ENCODE measurements around the gene ZFPL1. TPM values are rescaled to one million over a fixed set of nuclear protein-coding genes. Genes with fewer than 3 reads are reported as not detected.
A peak's percentile ranks its signal among the peaks of the same experiment; 100 is the strongest.

Gene ZFPL1
- total RNA-seq, 4 donors from 2014 or later, result 45.8 to 72.3 (median 54.8) TPM

DNA sequence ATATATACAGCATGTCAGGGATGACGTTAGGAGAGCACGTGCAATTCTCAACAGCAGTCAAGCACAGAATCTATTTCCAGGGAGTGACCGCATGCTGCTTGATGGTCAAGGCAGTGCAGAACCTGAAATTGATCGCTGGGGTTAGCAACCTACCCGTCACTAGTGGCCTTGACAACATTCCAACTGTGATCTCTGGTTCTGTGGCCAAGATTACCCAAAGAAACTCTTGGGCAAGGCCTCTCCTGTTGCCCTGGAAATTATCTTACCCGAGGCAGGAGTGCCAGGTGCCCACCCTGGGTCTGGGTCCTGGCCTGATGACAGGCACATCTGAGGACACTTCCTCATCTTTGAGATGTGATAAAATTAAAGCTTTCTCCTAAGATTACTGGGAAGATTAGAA, 29.8 kb downstream of the ZFPL1 start:
- no peak for TF ChIP-seq POLR2A (IDR thresholded peaks at IDR 0.05)
- TF ChIP-seq, protein P1, sequence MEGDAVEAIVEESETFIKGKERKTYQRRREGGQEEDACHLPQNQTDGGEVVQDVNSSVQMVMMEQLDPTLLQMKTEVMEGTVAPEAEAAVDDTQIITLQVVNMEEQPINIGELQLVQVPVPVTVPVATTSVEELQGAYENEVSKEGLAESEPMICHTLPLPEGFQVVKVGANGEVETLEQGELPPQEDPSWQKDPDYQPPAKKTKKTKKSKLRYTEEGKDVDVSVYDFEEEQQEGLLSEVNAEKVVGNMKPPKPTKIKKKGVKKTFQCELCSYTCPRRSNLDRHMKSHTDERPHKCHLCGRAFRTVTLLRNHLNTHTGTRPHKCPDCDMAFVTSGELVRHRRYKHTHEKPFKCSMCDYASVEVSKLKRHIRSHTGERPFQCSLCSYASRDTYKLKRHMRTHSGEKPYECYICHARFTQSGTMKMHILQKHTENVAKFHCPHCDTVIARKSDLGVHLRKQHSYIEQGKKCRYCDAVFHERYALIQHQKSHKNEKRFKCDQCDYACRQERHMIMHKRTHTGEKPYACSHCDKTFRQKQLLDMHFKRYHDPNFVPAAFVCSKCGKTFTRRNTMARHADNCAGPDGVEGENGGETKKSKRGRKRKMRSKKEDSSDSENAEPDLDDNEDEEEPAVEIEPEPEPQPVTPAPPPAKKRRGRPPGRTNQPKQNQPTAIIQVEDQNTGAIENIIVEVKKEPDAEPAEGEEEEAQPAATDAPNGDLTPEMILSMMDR (IDR thresholded peaks at IDR 0.05), result no peak
- intact Hi-C loops (cut with DNase I; ENCODE audit: low total_unique reads), result loop anchor here (5.0 kb wide), 1 partner anchor 267 kb away; no protein-coding TSS in a partner anchor
- no peak for DNase-seq (ENCODE audit: low spot score in 2 of 2)
- WGBS, 2 donors, result 71 to 78% methylated on average over 6 of the region's 6 CpGs
- H3K4me3 ChIP-seq (ENCODE audit: low read depth, poor library complexity, severe bottlenecking), result no peak overlapping the region

DNA sequence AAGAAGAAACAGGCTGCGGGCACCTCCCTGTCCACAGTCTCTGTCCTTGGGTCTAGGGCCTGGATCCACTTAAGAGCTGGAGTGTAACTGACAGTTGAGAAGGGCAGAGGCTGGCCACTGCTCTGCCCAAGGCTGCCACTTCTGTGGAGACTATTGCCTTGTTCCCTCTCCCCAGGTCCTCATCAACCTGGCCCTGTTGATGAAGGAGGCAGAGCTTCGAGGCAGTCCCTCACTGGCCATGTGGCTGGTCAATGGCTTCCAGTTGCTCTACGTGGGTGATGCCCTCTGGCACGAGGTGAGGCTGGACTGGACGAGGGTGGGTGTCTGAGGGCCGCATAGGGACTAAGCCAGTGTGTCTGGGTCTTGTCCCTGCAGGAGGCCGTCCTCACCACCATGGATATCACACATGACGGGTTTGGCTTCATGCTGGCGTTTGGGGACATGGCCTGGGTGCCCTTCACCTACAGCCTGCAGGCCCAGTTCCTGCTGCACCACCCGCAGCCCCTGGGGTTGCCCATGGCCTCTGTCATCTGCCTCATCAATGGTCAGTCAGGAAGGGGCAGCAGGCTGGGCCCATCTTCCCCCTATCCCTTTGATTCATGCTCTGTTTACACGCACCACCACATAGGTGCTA, 30.6 kb downstream of the ZFPL1 start:
- no peak for DNase-seq (ENCODE audit: low spot score in 2 of 2)
- H3K4me3 ChIP-seq (ENCODE audit: low read depth, poor library complexity, severe bottlenecking), result no peak overlapping the region
- TF ChIP-seq, protein P1 (IDR thresholded peaks at IDR 0.05), result no peak
- TF ChIP-seq POLR2A (IDR thresholded peaks at IDR 0.05), result no peak
- WGBS, 2 donors, result 86 to 95% methylated on average over 9 to 10 of the region's 11 CpGs
- intact Hi-C loops (cut with DNase I; ENCODE audit: low total_unique reads), result loop anchor here (5.0 kb wide), 1 partner anchor 267 kb away; no protein-coding TSS in a partner anchor

DNA sequence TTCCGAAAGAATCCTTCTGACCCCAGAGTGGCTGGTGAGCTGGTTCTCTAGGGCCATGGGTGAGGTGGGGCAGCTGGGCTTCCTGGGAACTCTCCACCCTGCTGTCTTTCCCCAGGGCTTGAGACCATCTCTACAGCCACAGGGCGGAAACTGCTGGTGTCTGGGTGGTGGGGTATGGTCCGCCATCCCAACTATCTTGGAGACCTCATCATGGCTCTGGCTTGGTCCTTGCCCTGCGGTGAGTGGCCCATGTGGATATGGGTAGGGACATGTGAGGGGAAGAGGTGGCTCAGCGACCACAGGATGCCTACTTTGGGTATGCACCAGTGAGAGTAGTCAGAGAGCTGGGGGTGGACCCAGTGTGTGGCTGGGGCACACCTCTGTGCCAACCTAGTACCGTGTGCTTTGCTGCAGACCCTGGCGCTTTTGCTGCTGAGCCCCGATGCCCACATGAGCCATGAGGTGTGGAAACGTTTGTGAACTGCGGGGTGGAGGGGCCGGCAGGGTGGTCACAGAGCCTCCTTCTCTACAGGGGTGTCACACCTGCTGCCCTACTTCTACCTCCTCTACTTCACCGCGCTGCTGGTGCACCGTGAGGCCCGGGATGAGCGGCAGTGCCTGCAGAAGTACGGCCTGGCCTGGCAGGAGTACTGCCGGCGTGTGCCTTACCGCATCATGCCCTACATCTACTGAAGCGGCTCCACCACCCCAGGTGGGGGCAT, 31.5 kb downstream of the ZFPL1 start:
- no peak for DNase-seq (ENCODE audit: low spot score in 2 of 2)
- no peak overlapping the region for H3K4me3 ChIP-seq (ENCODE audit: low read depth, poor library complexity, severe bottlenecking)
- 89 to 90% methylated on average over 21 of the region's 21 CpGs for WGBS, 2 donors
- intact Hi-C loops (cut with DNase I; ENCODE audit: low total_unique reads), result no loop called here
- TF ChIP-seq, protein P1 (IDR thresholded peaks at IDR 0.05), result no peak
- no peak for TF ChIP-seq POLR2A (IDR thresholded peaks at IDR 0.05)

DNA sequence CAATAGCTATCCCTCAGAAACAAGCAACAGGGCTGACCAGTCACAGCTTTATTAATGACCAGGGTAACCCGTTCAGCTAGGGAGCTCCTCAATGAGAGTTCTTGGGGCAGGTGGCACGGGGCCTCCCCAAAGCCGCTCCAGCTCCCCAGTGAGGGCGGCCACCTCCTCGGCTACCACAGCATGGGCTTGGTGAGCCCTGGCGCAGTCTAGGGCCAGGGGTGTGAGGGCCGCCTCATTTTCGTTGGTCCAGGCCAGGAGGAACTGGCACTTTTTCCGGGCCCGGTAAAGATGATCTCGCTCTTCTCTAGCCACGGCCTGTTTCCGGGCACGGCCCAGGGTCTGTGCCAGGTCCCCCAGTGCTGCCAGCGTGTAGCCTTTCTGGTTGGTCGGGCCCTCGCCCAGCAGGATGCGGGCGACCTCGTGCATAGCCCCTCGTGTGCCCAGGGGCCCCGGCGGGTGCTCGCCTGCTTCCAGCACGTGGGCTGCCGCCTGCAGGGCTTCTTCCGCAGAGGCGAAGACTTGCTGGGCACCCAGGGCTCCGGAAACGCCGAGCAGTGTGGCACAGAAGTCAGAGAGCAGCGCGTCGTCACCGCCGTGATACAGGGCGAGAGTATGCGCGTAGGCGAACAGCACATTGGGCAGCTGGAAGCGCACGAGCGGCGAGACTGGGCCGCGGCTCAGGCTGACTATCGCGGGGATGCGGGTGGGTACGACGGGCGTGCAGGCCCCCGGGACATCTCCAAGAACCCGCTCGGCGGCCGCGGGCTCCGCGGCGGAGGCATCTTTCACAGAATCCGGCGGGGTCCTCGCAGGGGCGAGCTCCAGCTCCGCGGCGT, 32.6 kb downstream of the ZFPL1 start:
- intact Hi-C loops (cut with DNase I; ENCODE audit: low total_unique reads), result no loop called here
- WGBS, 2 donors, result 15 to 73% methylated on average over 9 to 63 of the region's 68 CpGs
- no peak for DNase-seq (ENCODE audit: low spot score in 2 of 2)
- peak overlapping the region; percentile 81 for H3K4me3 ChIP-seq (ENCODE audit: low read depth, poor library complexity, severe bottlenecking)
- TF ChIP-seq, protein P1 (IDR thresholded peaks at IDR 0.05), result no peak
- no peak for TF ChIP-seq POLR2A (IDR thresholded peaks at IDR 0.05)

DNA sequence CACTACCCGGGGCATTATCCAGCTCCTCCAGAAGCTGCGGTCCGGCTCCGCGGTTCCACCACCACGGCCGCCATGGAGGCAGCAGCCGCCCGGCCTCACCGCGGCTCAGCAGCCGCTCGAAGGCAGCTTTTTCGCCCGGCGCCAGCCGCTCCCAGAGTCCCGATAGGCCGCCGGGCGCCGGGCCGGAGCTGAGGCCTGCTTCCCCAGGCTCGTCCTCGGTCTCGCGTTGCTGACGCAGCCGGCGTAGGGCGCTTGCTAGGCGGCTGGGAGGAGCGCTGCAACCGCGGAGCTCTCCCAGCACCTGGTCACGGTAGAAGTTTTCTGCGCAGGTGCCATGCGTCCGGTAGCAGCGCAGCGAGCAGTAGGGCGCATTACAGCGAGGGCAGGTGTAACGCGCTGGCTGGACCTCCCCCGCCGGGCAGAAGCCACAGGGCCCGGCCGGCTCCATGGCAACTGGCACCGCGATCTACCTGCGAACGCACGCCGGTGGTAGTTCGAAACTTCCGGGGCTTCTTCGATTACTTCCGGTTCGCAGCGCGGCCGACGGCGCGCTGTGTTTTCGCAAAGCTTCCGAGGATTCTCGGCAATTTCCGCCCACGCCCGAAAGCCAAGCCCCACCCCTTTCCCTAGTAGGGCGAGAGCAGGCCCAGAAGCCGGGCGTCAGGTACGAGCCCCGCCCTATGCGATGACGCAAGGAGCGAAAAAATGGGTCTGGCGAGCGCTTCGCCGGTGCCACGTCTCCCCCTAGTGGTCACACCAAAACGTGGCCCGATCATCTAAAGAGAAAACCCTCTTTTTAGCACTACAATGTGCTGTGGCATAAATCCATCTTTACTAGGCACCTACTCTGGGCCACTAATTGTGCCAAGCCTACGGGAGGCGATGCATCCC, 33.4 kb downstream of the ZFPL1 start, which contains the start of gene ZNHIT2:
Gene ZNHIT2, minus strand, starts transcription at position 496 of the 891 bp plus-strand sequence. Its CDS starts 48 bp downstream, at position 448.
- intact Hi-C loops (cut with DNase I; ENCODE audit: low total_unique reads), result no loop called here
- TF ChIP-seq, protein P1 (IDR thresholded peaks at IDR 0.05), result peak in 1 of 3 donors; percentile 82
- no peak for TF ChIP-seq POLR2A (IDR thresholded peaks at IDR 0.05)
- DNase-seq (ENCODE audit: low spot score in 2 of 2), result peak; percentile 99 to 100
- 0 to 1% methylated on average over 36 to 37 of the region's 89 CpGs for WGBS, 2 donors
- peak within 1 kb of the TSS; percentile 81 for H3K4me3 ChIP-seq (ENCODE audit: low read depth, poor library complexity, severe bottlenecking)
